GM18502 (cell line): ENCODE measurements around the gene UBE2K.
"Not testable (repeated sequence)": the region's sequence is repeated elsewhere in the genome, so short reads cannot be mapped to it uniquely, and the experiment has no call there.

Source experiments
- ATAC-seq: cut with Tn5 transposase; IDR thresholded peaks from one replicate; pipeline ENCODE4 v1.9.1; 2021; ENCODE audit warnings: mild to moderate bottlenecking; ENCODE audit not compliant: unreplicated experiment, poor library complexity

UBE2K gene

DNA sequence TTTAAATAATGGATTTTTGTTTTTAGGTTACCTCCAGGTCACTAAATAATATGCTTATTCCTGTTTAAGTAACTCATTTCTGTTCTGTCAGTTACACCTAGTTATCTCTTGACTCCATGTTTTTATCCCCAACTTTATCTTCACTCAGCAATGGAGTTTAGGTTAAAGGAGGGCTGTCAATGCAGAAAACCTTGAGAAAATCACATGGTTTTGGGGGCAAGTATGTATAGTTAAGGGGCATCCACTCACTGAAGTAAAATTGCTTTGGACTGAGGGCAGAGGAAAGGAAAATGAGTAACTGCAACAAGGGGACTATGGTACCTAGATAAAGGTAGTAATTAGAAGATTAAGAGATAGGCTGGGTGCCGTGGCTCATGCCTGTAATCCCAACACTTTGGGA, 87.1 kb downstream of the UBE2K start:
- ATAC-seq = no peak

GRCh38 chr4:39786838-39787237, 88.9 kb downstream of the UBE2K start:
- ATAC-seq = no peak

DNA sequence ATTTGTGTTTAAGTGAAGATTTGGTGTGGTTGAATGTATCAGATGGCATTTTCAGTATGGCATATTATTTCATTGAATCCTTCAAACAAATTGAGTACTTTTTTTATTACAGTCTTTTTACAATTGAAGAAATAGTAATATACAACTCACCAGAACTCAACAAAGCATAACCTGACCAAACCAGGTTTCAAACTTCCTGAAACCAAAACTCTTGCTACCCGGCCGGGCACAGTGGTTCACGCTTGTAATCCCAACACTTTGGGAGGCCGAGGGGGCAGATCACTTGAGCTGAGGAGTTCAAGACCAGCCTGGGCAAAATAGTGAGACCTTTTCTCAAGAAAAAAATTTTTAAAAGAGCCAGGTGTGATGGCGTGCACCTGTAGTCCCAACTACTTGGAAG, 94.2 kb downstream of the UBE2K start:
- ATAC-seq = no peak

DNA sequence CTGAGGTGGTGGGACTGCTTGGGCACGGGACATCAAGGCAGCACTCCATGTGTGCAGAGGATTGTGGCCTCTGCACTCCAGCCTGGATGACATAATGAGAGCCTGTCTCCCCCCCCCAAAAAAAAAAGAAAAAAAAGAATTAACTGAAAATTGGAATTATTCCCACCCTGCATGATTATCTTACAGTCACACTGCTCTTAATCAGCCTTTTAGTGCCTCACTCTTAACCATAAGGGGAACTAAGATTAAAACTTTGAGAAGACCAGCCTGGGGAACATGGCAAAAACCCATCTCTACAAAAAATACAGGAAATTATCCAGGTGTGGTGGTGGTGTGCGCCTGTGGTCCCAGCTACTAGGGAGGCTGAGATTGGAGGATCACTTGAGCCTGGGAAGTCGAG, 94.6 kb downstream of the UBE2K start:
- no peak for ATAC-seq

DNA sequence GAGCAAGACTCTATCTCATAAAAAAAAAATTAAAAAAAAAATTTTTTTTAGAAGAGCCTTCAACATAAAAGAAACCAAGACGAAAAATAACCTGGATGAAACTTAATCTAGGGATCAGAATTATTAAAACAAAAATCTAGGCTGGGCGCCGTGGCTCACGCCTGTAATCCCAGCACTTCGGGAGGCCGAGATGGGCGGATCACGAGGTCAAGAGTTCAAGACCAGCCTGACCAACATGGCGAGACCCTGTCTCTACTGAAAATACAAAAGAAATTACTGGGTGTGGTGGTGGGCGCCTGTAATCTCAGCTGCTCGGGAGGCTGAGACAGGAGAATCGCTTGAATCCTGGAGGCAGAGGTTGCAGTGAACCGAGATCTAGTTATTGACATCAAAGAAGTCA, 95.0 kb downstream of the UBE2K start:
- ATAC-seq = not testable (repeated sequence)

GRCh38 chr4:39802005-39802404, 104.1 kb downstream of the UBE2K start:
- no peak for ATAC-seq

DNA sequence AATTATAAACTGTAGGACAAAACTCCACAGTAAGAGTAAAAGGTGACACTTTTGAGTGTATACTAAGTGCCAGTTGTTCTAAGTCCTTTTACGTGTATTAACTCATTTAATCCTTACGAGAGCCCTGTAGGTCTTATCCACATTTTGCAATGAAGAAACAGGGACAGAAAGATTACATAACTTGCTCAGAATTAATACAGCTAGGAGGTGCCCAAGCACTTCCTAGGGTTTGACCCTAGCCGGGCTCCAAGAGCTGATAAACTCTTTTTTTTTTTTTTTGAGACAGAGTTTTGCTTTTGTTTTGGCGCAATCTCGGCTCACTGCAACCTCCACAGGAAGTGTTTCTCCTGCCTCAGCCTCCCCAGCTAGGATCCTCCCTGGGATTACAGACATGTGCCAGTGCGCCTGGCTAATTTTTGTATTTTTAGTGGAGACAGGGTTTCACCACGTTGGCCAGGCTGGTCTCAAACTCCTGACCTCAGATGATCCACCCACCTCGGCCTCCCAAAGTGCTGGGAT, 110.4 kb downstream of the UBE2K start:
- no peak for ATAC-seq

GRCh38 chr4:39812500-39812899, 114.6 kb downstream of the UBE2K start:
- no peak for ATAC-seq

- not testable (repeated sequence) for ATAC-seq
These were observed 115.1 kb downstream of the UBE2K start for GRCh38 chr4:39813033-39813432.

- ATAC-seq = not testable (repeated sequence)
These were observed 115.8 kb downstream of the UBE2K start for GRCh38 chr4:39813761-39814160.

- no peak for ATAC-seq
These were observed 116.7 kb downstream of the UBE2K start for GRCh38 chr4:39814403-39815185.

GRCh38 chr4:39818646-39819045, 120.7 kb downstream of the UBE2K start:
- no peak for ATAC-seq

- no peak for ATAC-seq
These were observed 122.2 kb downstream of the UBE2K start for GRCh38 chr4:39820186-39820585.

DNA sequence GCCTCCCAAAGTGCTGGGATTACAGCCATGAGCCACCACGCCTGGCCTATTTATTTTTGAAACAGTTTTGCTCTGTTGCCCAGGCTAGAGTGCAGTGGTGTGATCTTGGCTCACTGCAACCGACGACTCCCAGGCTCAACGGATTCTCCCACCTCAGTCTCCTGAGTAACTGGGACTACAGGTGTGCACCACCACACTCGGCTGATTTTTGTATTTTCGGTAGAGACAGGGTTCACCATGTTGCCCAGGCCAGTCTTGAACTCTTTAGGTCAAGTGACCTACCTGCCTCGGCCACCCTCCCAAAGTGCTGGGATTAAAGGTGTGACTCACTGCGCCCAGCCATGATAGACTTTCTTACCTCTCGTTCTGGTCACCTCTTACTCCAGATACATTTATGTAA, 124.0 kb downstream of the UBE2K start:
- no peak for ATAC-seq

GRCh38 chr4:39822662-39823061, 124.7 kb downstream of the UBE2K start:
- ATAC-seq = no peak

- ATAC-seq = no peak
These were observed 125.3 kb downstream of the UBE2K start for GRCh38 chr4:39823191-39823590.

GRCh38 chr4:39825090-39825489, 127.2 kb downstream of the UBE2K start:
- no peak for ATAC-seq

GRCh38 chr4:39825741-39826231, 127.8 kb downstream of the UBE2K start:
- ATAC-seq = no peak
